ENCODE results near the gene DNAJC21. TPM values are rescaled to one million over a fixed set of nuclear protein-coding genes. Genes with fewer than 3 reads are reported as not detected.

DNAJC21 gene
- total and polyA plus RNA-seq, 2 experiments from 2014 or later, result 35.7 to 37.4 TPM

Other genes with a start within 250 kb of the DNAJC21 start
- gene TTC23L, start 90.4 kb upstream of the DNAJC21 start, total RNA-seq (2014; rRNA removed; shearing (Covaris generic)), result 2.2 and 3.6 TPM in 2 replicates
- gene TTC23L, start 90.4 kb upstream of the DNAJC21 start, polyA plus RNA-seq (2016; fragmentation: Nextera tagmentation; extraction: Ambion mirVana), result 1.1 and 2.3 TPM in 2 replicates
- 39.3 and 43.4 TPM in 2 replicates for gene RAD1, start 14.1 kb upstream of the DNAJC21 start, total RNA-seq (2014; rRNA removed; shearing (Covaris generic))
- 40.9 and 41.6 TPM in 2 replicates for gene RAD1, start 14.1 kb upstream of the DNAJC21 start, polyA plus RNA-seq (2016; fragmentation: Nextera tagmentation; extraction: Ambion mirVana)
- gene BRIX1, start 13.8 kb upstream of the DNAJC21 start, total RNA-seq (2014; rRNA removed; shearing (Covaris generic)), result 69.2 and 72.6 TPM in 2 replicates
- 137 and 171 TPM in 2 replicates for gene BRIX1, start 13.8 kb upstream of the DNAJC21 start, polyA plus RNA-seq (2016; fragmentation: Nextera tagmentation; extraction: Ambion mirVana)
- gene AGXT2, start 118.4 kb downstream of the DNAJC21 start, total RNA-seq (2014; rRNA removed; shearing (Covaris generic)), result not detected in 2 replicates
- gene AGXT2, start 118.4 kb downstream of the DNAJC21 start, polyA plus RNA-seq (2016; fragmentation: Nextera tagmentation; extraction: Ambion mirVana), result not detected in 2 replicates

All from GM23338 (cell line).